IMR-90 (cell line): ENCODE data around the gene ATP2C2. TPM values are rescaled to one million over a fixed set of nuclear protein-coding genes. Genes with fewer than 3 reads are reported as not detected.

ENCODE experiments used
- ATAC-seq: fragments of 200-7000 bp; cut with Tn5 transposase; 2 replicates; pipeline ENCODE4 v1.9.1; 2020; ENCODE audit warnings: low read depth, mild to moderate bottlenecking, moderate library complexity
- BruUV-seq: library from RNA; stranded (reverse); fragments of 400-500 nt; replicated peaks from 2 replicates; lab custom pipeline; 2021; lab: Mats Ljungman, UMichigan
- CTCF ChIA-PET: fragments of 300-600 bp; formaldehyde crosslinking; extraction: SDS; loops from one replicate; lab custom pipeline; 2021; ENCODE audit warnings: antibody characterized with exemption; lab: Yijun Ruan, JAX
- POLR2A ChIA-PET: fragments of 300-600 bp; sonication (Branson Sonifier 250); formaldehyde crosslinking; loops from one replicate; lab custom pipeline; 2022; ENCODE audit warnings: antibody characterized with exemption; ENCODE audit not compliant: unreplicated experiment; lab: Charles Lee
- DNase-seq: peaks from one replicate; pipeline ENCODE4 v3.0.0; 2013
- H2AFZ ChIP-seq: replicated peaks from 2 replicates; pipeline ENCODE3; 2013; ENCODE audit warnings: low read length, mild to moderate bottlenecking; ENCODE audit not compliant: poor library complexity
- H2AK5ac ChIP-seq: 2 replicates; pipeline ENCODE4 v1.6.1; 2013; ENCODE audit warnings: low read depth, low read length, inconsistent platforms
- H2AK9ac ChIP-seq: replicated peaks from 2 replicates; pipeline ENCODE3; 2013; ENCODE audit warnings: mild to moderate bottlenecking, low read depth, low read length, moderate library complexity; ENCODE audit not compliant: poor library complexity
- H2BK120ac ChIP-seq: 2 replicates; pipeline ENCODE4 v1.6.1; 2013; ENCODE audit warnings: low read depth, low read length, inconsistent platforms
- H2BK15ac ChIP-seq: 3 replicates; pipeline ENCODE4 v1.6.1; 2013; ENCODE audit warnings: low read depth, low read length, inconsistent platforms
- H2BK20ac ChIP-seq: 2 replicates; pipeline ENCODE4 v1.6.1; 2013; ENCODE audit warnings: low read depth, mild to moderate bottlenecking, inconsistent platforms, low read length, moderate library complexity
- H2BK5ac ChIP-seq: 2 replicates; pipeline ENCODE4 v1.6.1; 2013; ENCODE audit warnings: mild to moderate bottlenecking, low read depth, low read length, inconsistent platforms; ENCODE audit not compliant: poor library complexity, severe bottlenecking
- H3K14ac ChIP-seq: replicated peaks from 2 replicates; pipeline ENCODE4 v1.6.1; 2013; ENCODE audit warnings: low read depth, low read length, inconsistent platforms
- H3K18ac ChIP-seq: 2 replicates; pipeline ENCODE4 v1.6.1; 2013; ENCODE audit warnings: low read depth, low read length, control low read depth
- H3K23ac ChIP-seq: 2 replicates; pipeline ENCODE4 v1.6.1; 2013; ENCODE audit warnings: low read depth, low read length, inconsistent platforms
- H3K27ac ChIP-seq: 2 replicates; pipeline ENCODE4 v1.5.1; 2013; ENCODE audit warnings: mild to moderate bottlenecking, control low read depth, low read length; ENCODE audit not compliant: insufficient read depth
- H3K27me3 ChIP-seq: 2 replicates; pipeline ENCODE4 v1.6.1; 2013; ENCODE audit warnings: low read length; ENCODE audit not compliant: control insufficient read depth, insufficient read depth
- H3K36me3 ChIP-seq: 2 replicates; pipeline ENCODE4 v1.6.1; 2013; ENCODE audit warnings: low read length, mixed read lengths; ENCODE audit not compliant: control insufficient read depth, insufficient read depth
- H3K4ac ChIP-seq: 2 replicates; pipeline ENCODE4 v1.6.1; 2013; ENCODE audit warnings: low read depth, low read length, inconsistent platforms
- H3K4me1 ChIP-seq: 2 replicates; pipeline ENCODE4 v1.6.1; 2013; ENCODE audit warnings: low read length, mixed read lengths; ENCODE audit not compliant: control insufficient read depth, insufficient read depth
- H3K4me2 ChIP-seq: 2 replicates; pipeline ENCODE4 v1.6.1; 2013; ENCODE audit warnings: low read depth, mild to moderate bottlenecking, control low read depth, low read length, moderate library complexity
- H3K4me3 ChIP-seq: 2 replicates; pipeline ENCODE4 v1.5.1; 2013; ENCODE audit warnings: low read depth, mild to moderate bottlenecking, control low read depth, low read length, moderate library complexity; ENCODE audit not compliant: insufficient read depth
- H3K56ac ChIP-seq: 2 replicates; pipeline ENCODE4 v1.6.1; 2013; ENCODE audit warnings: low read length, inconsistent platforms; ENCODE audit not compliant: insufficient read depth; ENCODE audit errors: extremely low read depth
- H3K79me1 ChIP-seq, 2 experiments: 2 replicates each; pipeline ENCODE4 v1.6.1; 2013; ENCODE audit warnings: low read length in 2 of 2, inconsistent platforms in 1 of 2, low read depth in 1 of 2
- H3K9ac ChIP-seq: 2 replicates; pipeline ENCODE4 v1.6.1; 2013; ENCODE audit warnings: low read depth, low read length, control low read depth
- H3K9me1 ChIP-seq: 2 replicates; pipeline ENCODE4 v1.6.1; 2013; ENCODE audit warnings: low read length, inconsistent platforms; ENCODE audit not compliant: insufficient read depth
- H3K9me3 ChIP-seq: 2 replicates; pipeline ENCODE4 v1.6.1; 2013; ENCODE audit warnings: low read length; ENCODE audit not compliant: control insufficient read depth, insufficient read depth
- H4K20me1 ChIP-seq: 2 replicates; pipeline ENCODE4 v1.6.1; 2013; ENCODE audit warnings: low read length, inconsistent platforms; ENCODE audit not compliant: insufficient read depth
- H4K5ac ChIP-seq: 2 replicates; pipeline ENCODE4 v1.6.1; 2013; ENCODE audit warnings: mild to moderate bottlenecking, low read depth, low read length, control low read depth
- H4K8ac ChIP-seq, 2 experiments: 2 replicates each; pipeline ENCODE4 v1.6.1; 2013; ENCODE audit warnings: low read depth in 2 of 2, low read length in 2 of 2, control low read depth in 1 of 2, inconsistent platforms in 1 of 2
- H4K91ac ChIP-seq: 2 replicates; pipeline ENCODE4 v1.6.1; 2013; ENCODE audit warnings: low read depth, low read length, inconsistent platforms; ENCODE audit not compliant: insufficient read depth
- BHLHE40 ChIP-seq: fragments of 150-350 bp; IDR thresholded peaks from 2 replicates; pipeline ENCODE4 v1.6.1; 2016; ENCODE audit warnings: mild to moderate bottlenecking, low read depth, low read length
- CEBPB ChIP-seq: IDR thresholded peaks from 2 replicates; pipeline ENCODE4 v1.6.1; 2012; ENCODE audit warnings: low read depth, low read length, improper control_type of control experiment
- CHD1 ChIP-seq: IDR thresholded peaks from 2 replicates; pipeline ENCODE4 v1.6.1; 2012; ENCODE audit warnings: low read depth, low read length, improper control_type of control experiment
- CTCF ChIP-seq: conservative IDR thresholded peaks from 2 replicates; pipeline ENCODE4 v1.5.1; 2012; ENCODE audit warnings: mild to moderate bottlenecking, low read depth, low read length, improper control_type of control experiment
- ELK1 ChIP-seq: fragments of 150-350 bp; IDR thresholded peaks from 2 replicates; pipeline ENCODE4 v1.6.1; 2016; ENCODE audit warnings: low read depth, mild to moderate bottlenecking, low read length, moderate library complexity, borderline replicate concordance
- FOS ChIP-seq: fragments of 150-350 bp; IDR thresholded peaks from 2 replicates; pipeline ENCODE4 v1.6.1; 2016; ENCODE audit warnings: low read depth, low read length
- MAFK ChIP-seq: IDR thresholded peaks from 2 replicates; pipeline ENCODE4 v1.6.1; 2012; ENCODE audit warnings: low read depth, low read length, improper control_type of control experiment
- MAZ ChIP-seq: IDR thresholded peaks from 2 replicates; pipeline ENCODE4 v1.6.1; 2012; ENCODE audit warnings: low read depth, mild to moderate bottlenecking, low read length, improper control_type of control experiment, moderate library complexity, borderline replicate concordance
- MXI1 ChIP-seq: IDR thresholded peaks from 2 replicates; pipeline ENCODE4 v1.6.1; 2012; ENCODE audit warnings: low read depth, mild to moderate bottlenecking, low read length, moderate library complexity, borderline replicate concordance
- NFE2L2 ChIP-seq: fragments of 150-350 bp; IDR thresholded peaks from 2 replicates; pipeline ENCODE4 v1.6.1; 2016; ENCODE audit warnings: low read depth, mild to moderate bottlenecking, low read length
- POLR2A ChIP-seq: IDR thresholded peaks from 2 replicates; pipeline ENCODE4 v1.6.1; 2012; ENCODE audit warnings: mild to moderate bottlenecking, low read depth, low read length
- RAD21 ChIP-seq: IDR thresholded peaks from 2 replicates; pipeline ENCODE4 v1.6.1; 2012; ENCODE audit warnings: low read length, improper control_type of control experiment
- RCOR1 ChIP-seq: IDR thresholded peaks from 2 replicates; pipeline ENCODE4 v1.6.1; 2012; ENCODE audit warnings: mild to moderate bottlenecking, low read length, improper control_type of control experiment; ENCODE audit not compliant: insufficient replicate concordance
- RFX5 ChIP-seq: IDR thresholded peaks from 2 replicates; pipeline ENCODE4 v1.8.0; 2012; ENCODE audit warnings: low read depth, mild to moderate bottlenecking, low read length, moderate library complexity
- SMC3 ChIP-seq: fragments of 150-350 bp; IDR thresholded peaks from 2 replicates; pipeline ENCODE4 v1.6.1; 2016; ENCODE audit warnings: low read depth, mild to moderate bottlenecking, antibody characterized with exemption, low read length, moderate library complexity
- USF2 ChIP-seq: fragments of 150-350 bp; IDR thresholded peaks from 2 replicates; pipeline ENCODE4 v1.6.1; 2017; ENCODE audit warnings: mild to moderate bottlenecking, antibody characterized with exemption, low read length, low read depth
- WGBS, 2 experiments: methylation state at CpG; one replicate each; pipeline versions ENCODE4 v1.1.5 to v1.1.7; 2013; ENCODE audit warnings: missing lambda C conversion rate in 2 of 2; ENCODE audit not compliant: insufficient read length in 1 of 2; ENCODE audit errors: extremely low coverage in 2 of 2; 5-methylcytosine and 5-hydroxymethylcytosine counted together
- dilution Hi-C: fragments of 300-500 bp; cut with HindIII; formaldehyde crosslinking; loops from one replicate; pipeline ENCODE4 v1.14.3; 2018; ENCODE audit warnings: low sequenced_read_pairs; ENCODE audit not compliant: unreplicated experiment
- in situ Hi-C: fragments of 300-500 bp; cut with MboI; formaldehyde crosslinking; loops from 3 replicates; pipeline ENCODE4 v1.14.3; 2019; ENCODE audit warnings: low sequenced_read_pairs, inconsistent platforms, mixed read lengths
- intact Hi-C: fragments of 100-400 bp; cut with micrococcal nuclease; formaldehyde crosslinking; loops from 2 replicates; pipeline ENCODE4 v1.10.0; 2022
- polyA plus RNA-seq, 3 experiments: library from polyadenylated mRNA; depleted of rRNA; stranded (reverse); fragments of >200 nt; gene quantifications; 2 replicates each; pipeline ENCODE4 v1.2.3, GENCODE V29; 2012; ENCODE audit warnings: low replicate concordance in 1 of 3
- total RNA-seq: library from RNA; depleted of rRNA; stranded (reverse); fragments of >200 nt; gene quantifications from 2 replicates; pipeline ENCODE4 v1.2.3, GENCODE V29; 2012

Gene ATP2C2
- total and polyA plus RNA-seq, 2 of the 4 experiments (the other 2 are of a cell fraction) = not detected

- Histone ChIP-seq H3K27me3 (peaks cover 64% of the 10 kb centered on the region), H3K27ac (no peak overlapping the region), H3K9ac (no peak overlapping the region), H2AK9ac (no peak overlapping the region), H4K20me1 (no peaks in the 10 kb centered on the region), H2AK5ac (no peak overlapping the region), H2BK20ac (no peak overlapping the region), H3K4me2 (no peak overlapping the region), H3K4me3 (no peak overlapping the region), H3K36me3 (no peaks in the 10 kb centered on the region), H3K4ac (no peak overlapping the region), H3K18ac (no peak overlapping the region), H2BK15ac (no peak overlapping the region), H4K91ac (no peak overlapping the region), H2BK5ac (no peak overlapping the region), H3K79me1 (no peaks in the 10 kb centered on the region), H2BK120ac (no peak overlapping the region), H3K9me3 (no peaks in the 10 kb centered on the region), H4K5ac (no peak overlapping the region), H4K8ac (no peak overlapping the region), H3K14ac (no peak overlapping the region), H3K56ac (no peak overlapping the region), H3K4me1 (no peaks in the 10 kb centered on the region), H3K23ac (no peak overlapping the region), H3K9me1 (no peaks in the 10 kb centered on the region), H2AFZ (no peak overlapping the region)
- no TSS peak for BruUV-seq
- ATAC-seq (no peak), DNase-seq (no peak)
- TF ChIP-seq USF2 (no peak), RAD21 (no peak), ELK1 (no peak), NFE2L2 (no peak), SMC3 (no peak), MAZ (no peak), MAFK (no peak), MXI1 (no peak), RCOR1 (no peak), POLR2A (no peak), FOS (no peak), CHD1 (no peak), RFX5 (no peak), CTCF (no peak), CEBPB (no peak), BHLHE40 (no peak)
- POLR2A ChIA-PET = no interaction called here
- dilution Hi-C loops = no loop called here
- intact Hi-C loops = no loop called here
- in situ Hi-C loops = no loop called here
- no CpG with 5 or more reads among the region's 6 CpGs for WGBS, 2 experiments
- CTCF ChIA-PET = no interaction called here
Measured at GRCh38 chr16:84348386-84348888, 19.9 kb upstream of the ATP2C2 start.
